ENCODE measurements around the gene SARS1.

GRCh38 chr1:109240158-109241152 lies 26.7 kb downstream of the SARS1 start:
- no peak for TF ChIP-seq EZH2phosphoT487 (IDR thresholded peaks at IDR 0.05; ENCODE audit: borderline replicate concordance, low read depth, low read length)
- TF ChIP-seq, protein P1, sequence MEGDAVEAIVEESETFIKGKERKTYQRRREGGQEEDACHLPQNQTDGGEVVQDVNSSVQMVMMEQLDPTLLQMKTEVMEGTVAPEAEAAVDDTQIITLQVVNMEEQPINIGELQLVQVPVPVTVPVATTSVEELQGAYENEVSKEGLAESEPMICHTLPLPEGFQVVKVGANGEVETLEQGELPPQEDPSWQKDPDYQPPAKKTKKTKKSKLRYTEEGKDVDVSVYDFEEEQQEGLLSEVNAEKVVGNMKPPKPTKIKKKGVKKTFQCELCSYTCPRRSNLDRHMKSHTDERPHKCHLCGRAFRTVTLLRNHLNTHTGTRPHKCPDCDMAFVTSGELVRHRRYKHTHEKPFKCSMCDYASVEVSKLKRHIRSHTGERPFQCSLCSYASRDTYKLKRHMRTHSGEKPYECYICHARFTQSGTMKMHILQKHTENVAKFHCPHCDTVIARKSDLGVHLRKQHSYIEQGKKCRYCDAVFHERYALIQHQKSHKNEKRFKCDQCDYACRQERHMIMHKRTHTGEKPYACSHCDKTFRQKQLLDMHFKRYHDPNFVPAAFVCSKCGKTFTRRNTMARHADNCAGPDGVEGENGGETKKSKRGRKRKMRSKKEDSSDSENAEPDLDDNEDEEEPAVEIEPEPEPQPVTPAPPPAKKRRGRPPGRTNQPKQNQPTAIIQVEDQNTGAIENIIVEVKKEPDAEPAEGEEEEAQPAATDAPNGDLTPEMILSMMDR (conservative IDR thresholded peaks at IDR 0.05; ENCODE audit: low read length) = no peak
